GM19468 (cell line): ENCODE data around the gene CCSAP.
"Not testable (repeated sequence)": the region's sequence is repeated elsewhere in the genome, so short reads cannot be mapped to it uniquely, and the experiment has no call there.

ENCODE experiments used
- ATAC-seq: cut with Tn5 transposase; IDR thresholded peaks from one replicate; pipeline ENCODE4 v1.9.1; 2021; ENCODE audit warnings: mild to moderate bottlenecking, moderate library complexity, moderate number of reproducible peaks; ENCODE audit not compliant: unreplicated experiment; ENCODE audit errors: extremely low read depth

CCSAP gene

GRCh38 chr1:229327765-229328164 lies 15.1 kb downstream of the CCSAP start:
- not testable (repeated sequence) for ATAC-seq

GRCh38 chr1:229326601-229327000 lies 16.2 kb downstream of the CCSAP start:
- ATAC-seq = no peak

GRCh38 chr1:229325853-229326487 lies 16.9 kb downstream of the CCSAP start:
- no peak for ATAC-seq

- no peak for ATAC-seq
These were observed 17.4 kb downstream of the CCSAP start for GRCh38 chr1:229325401-229325800.

GRCh38 chr1:229323885-229324553 lies 18.8 kb downstream of the CCSAP start:
- ATAC-seq = no peak

GRCh38 chr1:229323201-229323600 lies 19.6 kb downstream of the CCSAP start:
- no peak for ATAC-seq

- no peak for ATAC-seq
These were observed 23.4 kb downstream of the CCSAP start for GRCh38 chr1:229319487-229319886.

- ATAC-seq = no peak
These were observed 24.8 kb downstream of the CCSAP start for GRCh38 chr1:229318056-229318455.

GRCh38 chr1:229316166-229316565 lies 26.7 kb downstream of the CCSAP start:
- no peak for ATAC-seq

- ATAC-seq = no peak
These were observed 32.0 kb downstream of the CCSAP start for GRCh38 chr1:229310833-229311232.

- no peak for ATAC-seq
These were observed 33.2 kb downstream of the CCSAP start for GRCh38 chr1:229309684-229310083.

- ATAC-seq = no peak
These were observed 33.8 kb downstream of the CCSAP start for GRCh38 chr1:229309074-229309473.

GRCh38 chr1:229305392-229305791 lies 37.5 kb downstream of the CCSAP start:
- ATAC-seq = no peak

GRCh38 chr1:229303855-229304254 lies 39.0 kb downstream of the CCSAP start:
- no peak for ATAC-seq

GRCh38 chr1:229302740-229303139 lies 40.1 kb downstream of the CCSAP start:
- ATAC-seq = no peak

GRCh38 chr1:229300099-229300757 lies 42.6 kb downstream of the CCSAP start:
- no peak for ATAC-seq

GRCh38 chr1:229298887-229299503 lies 43.9 kb downstream of the CCSAP start:
- ATAC-seq = no peak

GRCh38 chr1:229298420-229298819 lies 44.4 kb downstream of the CCSAP start:
- no peak for ATAC-seq

GRCh38 chr1:229297746-229298145 lies 45.1 kb downstream of the CCSAP start:
- ATAC-seq = no peak

GRCh38 chr1:229296541-229296941 lies 46.3 kb downstream of the CCSAP start:
- ATAC-seq = no peak

- no peak for ATAC-seq
These were observed 47.1 kb downstream of the CCSAP start for GRCh38 chr1:229295745-229296144.
